NCI-H2196 (cell line): Measurements from ENCODE around the gene HSPA4L.

ENCODE experiments used
- DNase-seq: peaks from one replicate; lab custom pipeline; 2025; ENCODE audit not compliant: unreplicated experiment; lab: John Stamatoyannopoulos, UW

The HSPA4L gene

GRCh38 chr4:127783026-127783769 lies 1.1 kb downstream of the HSPA4L start:
- peak; percentile 3 for DNase-seq

- DNase-seq, result no peak
Observed at GRCh38 chr4:127783955-127784770, 2.0 kb downstream of the HSPA4L start.

- no peak for DNase-seq
Observed at GRCh38 chr4:127788517-127788916, 6.4 kb downstream of the HSPA4L start.

- DNase-seq, result no peak
Observed at GRCh38 chr4:127791391-127791790, 9.3 kb downstream of the HSPA4L start.

GRCh38 chr4:127793528-127793927 lies 11.4 kb downstream of the HSPA4L start:
- DNase-seq, result no peak

GRCh38 chr4:127799711-127800110 lies 17.6 kb downstream of the HSPA4L start:
- no peak for DNase-seq

- no peak for DNase-seq
Observed at GRCh38 chr4:127809173-127809800, 27.2 kb downstream of the HSPA4L start.

GRCh38 chr4:127810551-127810950 lies 28.4 kb downstream of the HSPA4L start:
- no peak for DNase-seq

GRCh38 chr4:127822430-127822829 lies 40.3 kb downstream of the HSPA4L start:
- no peak for DNase-seq

- no peak for DNase-seq
Observed at GRCh38 chr4:127828121-127828520, 46.0 kb downstream of the HSPA4L start.

- no peak for DNase-seq
Observed at GRCh38 chr4:127829014-127829413, 46.9 kb downstream of the HSPA4L start.

GRCh38 chr4:127832585-127832984 lies 50.5 kb downstream of the HSPA4L start:
- DNase-seq, result no peak

- no peak for DNase-seq
Observed at GRCh38 chr4:127843704-127844600, 61.8 kb downstream of the HSPA4L start.

GRCh38 chr4:127844601-127845116 lies 62.5 kb downstream of the HSPA4L start:
- DNase-seq, result no peak

GRCh38 chr4:127846061-127846460 lies 63.9 kb downstream of the HSPA4L start:
- no peak for DNase-seq

- no peak for DNase-seq
Observed at GRCh38 chr4:127846765-127847164, 64.6 kb downstream of the HSPA4L start.

- DNase-seq, result no peak
Observed at GRCh38 chr4:127849505-127850234, 67.5 kb downstream of the HSPA4L start.

- no peak for DNase-seq
Observed at GRCh38 chr4:127852661-127853060, 70.5 kb downstream of the HSPA4L start.

- DNase-seq, result no peak
Observed at GRCh38 chr4:127856196-127856812, 74.2 kb downstream of the HSPA4L start.
